ENCODE measurements around the gene REL.
"Not testable (repeated sequence)": the region's sequence is repeated elsewhere in the genome, so short reads cannot be mapped to it uniquely, and the experiment has no call there.

The REL gene

DNA sequence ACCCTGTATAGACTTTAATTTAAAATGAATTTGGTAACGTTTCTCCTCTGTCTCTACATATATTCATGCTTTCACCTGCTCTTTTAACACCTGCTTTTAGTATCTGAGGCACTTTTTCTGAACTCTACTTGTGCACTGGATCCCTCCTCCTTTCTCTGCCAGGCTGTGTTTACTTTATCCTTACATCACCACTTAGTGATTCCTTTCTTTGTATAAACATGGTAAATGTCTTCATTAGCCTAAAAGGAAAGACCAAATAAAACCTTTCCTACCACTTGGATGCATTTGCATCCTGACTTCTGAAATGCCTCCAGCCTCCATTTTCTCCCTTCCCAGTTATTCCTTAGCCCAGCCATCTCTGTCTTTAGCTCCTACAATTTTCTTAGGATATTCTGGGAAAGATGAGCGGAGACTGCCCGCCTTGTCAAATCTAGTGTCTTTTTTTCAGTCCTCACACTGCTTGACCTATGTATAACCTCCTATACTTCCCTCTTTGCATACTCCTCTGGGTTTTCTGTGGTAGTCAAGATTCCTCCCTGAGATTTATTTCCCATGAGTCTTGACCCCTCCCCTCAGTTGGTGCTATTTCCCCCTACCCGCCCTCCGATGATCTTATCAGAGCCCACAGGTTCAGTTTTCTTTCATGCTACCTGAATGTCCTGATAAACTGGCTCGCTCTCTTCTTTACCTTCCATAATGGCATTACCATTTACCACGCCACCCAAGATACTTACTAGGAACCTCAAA is 44.8 kb downstream of the REL start:
- Histone ChIP-seq H3K4me1 (ENCODE audit: control insufficient read depth, insufficient read depth, low read length, poor library complexity, severe bottlenecking) (no peaks in the 10 kb centered on the region), H3K27ac (ENCODE audit: low read depth, low read length, severe bottlenecking) (no peak overlapping the region), H3K9me3 (ENCODE audit: control insufficient read depth, low read length) (peaks cover 3% of the 10 kb centered on the region), H3K4me3 (ENCODE audit: extremely low read depth, insufficient read depth, low read length, poor library complexity, severe bottlenecking) (no peak overlapping the region), H3K36me3 (ENCODE audit: control insufficient read depth, insufficient read depth, low read length) (peaks cover 14% of the 10 kb centered on the region)
- 70 to 81% methylated on average over 5 to 7 of the region's 7 CpGs for WGBS, 2 experiments (ENCODE audit: insufficient coverage in 2 of 2)

DNA sequence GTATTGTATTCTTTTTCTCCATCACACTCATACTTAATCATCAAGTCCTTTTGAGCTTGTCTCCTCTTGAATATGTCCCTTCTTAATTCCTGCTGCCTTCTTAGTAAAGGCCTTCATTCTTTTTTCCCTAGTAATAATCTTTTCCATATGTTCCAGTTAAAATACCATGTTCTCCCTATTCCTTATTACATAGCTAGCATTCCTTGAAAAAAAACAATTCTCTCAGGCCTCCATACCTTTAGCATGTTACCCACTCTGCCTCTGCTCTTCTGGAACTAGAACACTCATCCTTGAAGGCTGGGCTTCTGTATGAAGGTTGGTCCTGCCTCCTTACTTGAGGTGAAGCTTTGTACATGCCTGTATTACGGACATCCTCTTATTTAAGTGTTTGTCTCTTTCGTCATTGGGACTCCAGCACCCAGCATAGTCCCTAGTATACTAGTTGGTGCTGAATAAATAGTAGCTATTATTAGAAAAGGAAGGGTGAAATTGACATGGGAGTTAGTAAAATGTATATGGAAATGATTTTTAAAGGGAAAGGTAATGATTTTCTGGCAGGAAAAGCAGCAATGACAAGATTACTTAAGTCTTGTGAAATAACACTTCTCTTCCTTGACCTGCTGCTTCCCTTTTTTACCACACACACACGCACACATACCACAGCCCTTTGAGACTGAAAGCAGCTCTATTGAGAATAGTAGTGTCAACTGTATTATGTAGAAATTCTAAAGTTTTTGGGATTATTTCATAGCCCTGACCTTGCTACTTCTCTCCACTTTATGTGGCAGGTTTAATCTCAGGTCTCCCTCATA is 45.6 kb downstream of the REL start:
- 100% methylated on average over 1 of the region's 3 CpGs for WGBS, 2 experiments (ENCODE audit: insufficient coverage in 2 of 2)
- no peak overlapping the region for H3K27ac ChIP-seq (ENCODE audit: low read depth, low read length, severe bottlenecking)

DNA sequence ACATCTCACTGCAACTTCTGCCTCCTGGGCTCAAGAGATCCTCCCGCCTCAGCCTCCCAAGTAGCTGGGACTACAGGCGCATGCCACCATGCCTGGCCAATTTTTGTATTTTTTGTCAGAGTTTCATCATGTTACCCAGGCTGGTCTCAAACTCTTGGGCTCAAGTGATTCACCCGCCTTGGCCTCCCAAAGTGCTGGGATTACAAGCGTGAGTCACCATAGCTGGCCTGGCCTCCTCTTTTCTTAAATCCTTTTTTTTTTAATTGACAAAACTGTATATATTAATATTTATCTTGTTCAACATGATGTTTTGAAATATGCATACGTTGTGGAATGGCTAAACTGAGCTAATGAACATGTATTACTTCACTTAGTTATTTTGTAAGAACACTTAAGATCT is 50.7 kb downstream of the REL start:
- H3K9me3 ChIP-seq (ENCODE audit: control insufficient read depth, low read length); H3K36me3 ChIP-seq (ENCODE audit: control insufficient read depth, insufficient read depth, low read length); H3K4me3 ChIP-seq (ENCODE audit: extremely low read depth, insufficient read depth, low read length, poor library complexity, severe bottlenecking); H3K27ac ChIP-seq (ENCODE audit: low read depth, low read length, severe bottlenecking); H3K4me1 ChIP-seq (ENCODE audit: control insufficient read depth, insufficient read depth, low read length, poor library complexity, severe bottlenecking): not testable (repeated sequence)
- WGBS, 2 experiments (ENCODE audit: insufficient coverage in 2 of 2) = 79 to 85% methylated on average over 3 to 4 of the region's 5 CpGs

More for the DNA sequence above, 45.6 kb downstream of the REL start:
- no peaks in the 10 kb centered on the region for H3K4me1 ChIP-seq (ENCODE audit: control insufficient read depth, insufficient read depth, low read length, poor library complexity, severe bottlenecking)
- peaks cover 11% of the 10 kb centered on the region for H3K36me3 ChIP-seq (ENCODE audit: control insufficient read depth, insufficient read depth, low read length)
- no peak overlapping the region for H3K4me3 ChIP-seq (ENCODE audit: extremely low read depth, insufficient read depth, low read length, poor library complexity, severe bottlenecking)
- H3K9me3 ChIP-seq (ENCODE audit: control insufficient read depth, low read length) = peaks cover 3% of the 10 kb centered on the region

DNA sequence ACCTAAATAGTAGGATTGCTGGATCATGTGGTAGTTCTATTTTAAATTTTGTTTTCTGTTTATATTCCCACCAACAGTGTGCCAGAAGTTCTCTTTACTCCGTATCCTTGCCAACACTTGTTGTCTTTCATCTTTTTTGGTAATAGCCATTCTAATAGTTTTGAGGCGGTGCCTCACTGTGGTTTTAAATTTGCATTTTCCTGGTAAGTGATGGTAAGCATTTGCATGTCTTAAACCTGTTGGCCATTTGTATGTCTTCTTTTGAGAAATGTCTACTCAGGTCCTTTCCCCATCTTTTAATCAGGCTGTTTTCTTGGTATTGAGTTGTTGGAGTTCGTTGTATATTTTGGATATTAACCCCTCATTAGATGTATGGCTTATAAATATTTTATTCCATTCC is 51.6 kb downstream of the REL start:
- Histone ChIP-seq H3K9me3 (ENCODE audit: control insufficient read depth, low read length) (peaks cover under 1% of the 10 kb centered on the region), H3K4me1 (ENCODE audit: control insufficient read depth, insufficient read depth, low read length, poor library complexity, severe bottlenecking) (no peaks in the 10 kb centered on the region), H3K27ac (ENCODE audit: low read depth, low read length, severe bottlenecking) (no peak overlapping the region), H3K4me3 (ENCODE audit: extremely low read depth, insufficient read depth, low read length, poor library complexity, severe bottlenecking) (no peak overlapping the region), H3K36me3 (ENCODE audit: control insufficient read depth, insufficient read depth, low read length) (no peaks in the 10 kb centered on the region)
- WGBS, 2 experiments (ENCODE audit: insufficient coverage in 2 of 2) = no CpG with 5 or more reads among the region's 3 CpGs

DNA sequence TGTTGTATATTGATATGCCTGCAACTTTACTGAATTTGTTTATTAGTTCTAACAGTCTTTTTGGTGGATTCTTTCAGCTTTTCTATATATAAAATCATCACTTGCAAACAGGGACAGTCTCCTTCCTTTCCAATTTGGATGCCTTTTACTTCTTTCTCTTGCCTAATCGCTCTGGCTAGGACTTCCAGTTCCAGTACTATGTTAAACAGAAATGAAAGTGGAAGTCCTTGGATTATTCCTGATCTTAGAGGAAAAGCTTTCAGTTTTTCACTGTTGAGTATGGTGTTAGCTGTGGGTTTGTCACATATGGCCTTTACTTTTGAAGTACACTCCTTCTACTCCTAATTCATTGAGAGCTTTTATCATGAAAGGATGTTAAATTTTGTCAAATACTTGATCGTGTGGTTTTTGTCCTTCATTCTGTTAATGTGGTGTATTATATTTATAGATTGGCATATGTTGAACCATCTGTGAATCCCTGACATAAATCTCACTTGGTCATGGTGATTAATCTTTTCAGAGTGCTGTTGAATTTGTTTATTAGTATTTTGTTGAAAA is 52.9 kb downstream of the REL start:
- no CpG with 5 or more reads among the region's 2 CpGs for WGBS, 2 experiments (ENCODE audit: insufficient coverage in 2 of 2)
- Histone ChIP-seq H3K27ac (ENCODE audit: low read depth, low read length, severe bottlenecking) (no peak overlapping the region), H3K36me3 (ENCODE audit: control insufficient read depth, insufficient read depth, low read length) (no peaks in the 10 kb centered on the region), H3K4me1 (ENCODE audit: control insufficient read depth, insufficient read depth, low read length, poor library complexity, severe bottlenecking) (no peaks in the 10 kb centered on the region), H3K4me3 (ENCODE audit: extremely low read depth, insufficient read depth, low read length, poor library complexity, severe bottlenecking) (no peak overlapping the region), H3K9me3 (ENCODE audit: control insufficient read depth, low read length) (no peaks in the 10 kb centered on the region)

DNA sequence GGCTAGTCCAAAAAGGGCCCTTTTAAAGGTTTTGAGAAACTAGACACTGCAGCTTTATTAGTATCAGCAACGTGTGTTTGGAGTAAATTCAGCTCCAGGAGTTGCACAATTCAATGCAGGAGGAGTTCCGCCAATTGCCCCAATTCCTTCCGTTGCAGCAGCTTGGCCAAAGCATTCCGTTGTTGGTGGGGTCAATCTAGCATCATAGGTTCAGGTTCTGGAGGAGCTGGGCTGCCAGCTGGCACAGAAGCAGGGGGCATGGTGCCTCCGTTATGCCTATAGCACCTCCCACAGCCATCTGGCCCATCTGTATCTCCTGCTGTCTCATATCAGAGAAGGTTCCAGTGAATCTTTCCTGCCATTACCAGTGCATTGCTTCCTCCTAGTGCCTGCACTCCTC is 55.4 kb downstream of the REL start:
- 92 to 100% methylated on average over 4 to 5 of the region's 5 CpGs for WGBS, 2 experiments (ENCODE audit: insufficient coverage in 2 of 2)
- H3K36me3 ChIP-seq (ENCODE audit: control insufficient read depth, insufficient read depth, low read length) = no peaks in the 10 kb centered on the region
- H3K4me3 ChIP-seq (ENCODE audit: extremely low read depth, insufficient read depth, low read length, poor library complexity, severe bottlenecking) = no peak overlapping the region
- no peak overlapping the region for H3K27ac ChIP-seq (ENCODE audit: low read depth, low read length, severe bottlenecking)
- H3K4me1 ChIP-seq (ENCODE audit: control insufficient read depth, insufficient read depth, low read length, poor library complexity, severe bottlenecking) = no peaks in the 10 kb centered on the region
- no peaks in the 10 kb centered on the region for H3K9me3 ChIP-seq (ENCODE audit: control insufficient read depth, low read length)

DNA sequence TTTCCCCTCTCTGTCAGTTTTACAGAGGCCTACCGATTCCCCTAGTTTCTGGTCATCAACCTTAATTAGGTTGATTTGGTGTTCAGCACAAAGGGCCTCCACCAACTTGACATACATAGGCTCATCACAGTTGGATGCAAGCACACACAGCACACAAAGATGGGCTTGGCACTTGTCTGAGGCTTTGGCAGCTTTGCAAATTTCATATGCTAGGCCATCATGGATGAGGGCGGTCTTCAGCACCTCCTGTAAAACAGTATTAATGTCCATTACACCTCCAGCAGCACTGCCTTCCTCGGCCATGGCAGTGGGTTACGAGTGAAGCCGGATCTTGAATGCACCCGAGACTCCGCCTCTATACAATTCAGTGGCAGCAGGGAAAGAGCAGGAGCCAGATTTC is 56.9 kb downstream of the REL start:
- Histone ChIP-seq H3K4me1 (ENCODE audit: control insufficient read depth, insufficient read depth, low read length, poor library complexity, severe bottlenecking) (no peaks in the 10 kb centered on the region), H3K27ac (ENCODE audit: low read depth, low read length, severe bottlenecking) (no peak overlapping the region), H3K9me3 (ENCODE audit: control insufficient read depth, low read length) (no peaks in the 10 kb centered on the region), H3K36me3 (ENCODE audit: control insufficient read depth, insufficient read depth, low read length) (no peaks in the 10 kb centered on the region), H3K4me3 (ENCODE audit: extremely low read depth, insufficient read depth, low read length, poor library complexity, severe bottlenecking) (no peak overlapping the region)
- 92 to 95% methylated on average over 7 of the region's 7 CpGs for WGBS, 2 experiments (ENCODE audit: insufficient coverage in 2 of 2)

DNA sequence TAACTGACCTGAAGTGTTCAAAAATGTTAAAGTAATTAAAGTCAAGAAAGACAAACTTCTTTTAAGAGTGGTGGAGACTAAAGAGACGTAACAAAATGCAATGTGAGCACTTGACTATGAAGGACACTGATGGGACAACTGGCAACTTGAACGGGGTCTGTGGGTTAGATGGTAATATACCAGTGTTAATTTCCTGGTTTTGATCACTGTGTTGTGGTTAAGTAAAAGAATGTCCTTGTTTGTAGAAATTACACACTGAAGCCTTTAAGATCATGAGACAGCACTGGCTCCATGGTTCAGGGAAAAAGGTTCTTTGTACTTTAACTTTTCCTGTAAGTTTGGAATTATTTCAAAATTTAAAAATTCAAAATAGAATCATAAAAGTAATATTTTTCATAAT is 58.2 kb downstream of the REL start:
- no peak overlapping the region for H3K27ac ChIP-seq (ENCODE audit: low read depth, low read length, severe bottlenecking)
- H3K4me3 ChIP-seq (ENCODE audit: extremely low read depth, insufficient read depth, low read length, poor library complexity, severe bottlenecking) = no peak overlapping the region
- 90 to 100% methylated on average over 1 to 2 of the region's 2 CpGs for WGBS, 2 experiments (ENCODE audit: insufficient coverage in 2 of 2)
- H3K36me3 ChIP-seq (ENCODE audit: control insufficient read depth, insufficient read depth, low read length) = no peaks in the 10 kb centered on the region
- H3K4me1 ChIP-seq (ENCODE audit: control insufficient read depth, insufficient read depth, low read length, poor library complexity, severe bottlenecking) = no peaks in the 10 kb centered on the region
- no peaks in the 10 kb centered on the region for H3K9me3 ChIP-seq (ENCODE audit: control insufficient read depth, low read length)

DNA sequence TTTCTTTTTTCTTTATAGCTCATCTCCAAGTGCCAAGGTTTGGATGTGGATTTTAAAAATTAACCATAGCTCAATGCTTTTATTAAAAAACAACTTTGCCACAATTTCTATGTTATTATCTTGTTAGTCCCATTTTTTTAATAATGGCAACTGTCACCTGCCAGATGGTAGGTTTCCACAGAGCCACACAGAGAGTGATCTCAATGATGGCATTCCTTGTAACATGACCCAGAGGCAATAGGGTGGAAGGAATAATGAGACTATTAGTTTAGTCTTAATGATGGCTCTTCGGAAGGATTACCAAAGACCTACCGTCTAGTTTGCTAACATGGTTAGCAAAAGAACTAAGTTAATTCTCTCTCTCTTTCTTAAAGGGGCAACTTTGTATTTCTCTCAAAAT is 64.0 kb downstream of the REL start:
- Histone ChIP-seq H3K9me3 (ENCODE audit: control insufficient read depth, low read length) (no peaks in the 10 kb centered on the region), H3K36me3 (ENCODE audit: control insufficient read depth, insufficient read depth, low read length) (no peaks in the 10 kb centered on the region), H3K27ac (ENCODE audit: low read depth, low read length, severe bottlenecking) (no peak overlapping the region), H3K4me3 (ENCODE audit: extremely low read depth, insufficient read depth, low read length, poor library complexity, severe bottlenecking) (no peak overlapping the region), H3K4me1 (ENCODE audit: control insufficient read depth, insufficient read depth, low read length, poor library complexity, severe bottlenecking) (no peaks in the 10 kb centered on the region)
- WGBS, 2 experiments (ENCODE audit: insufficient coverage in 2 of 2) = no CpG with 5 or more reads among the region's 2 CpGs

DNA sequence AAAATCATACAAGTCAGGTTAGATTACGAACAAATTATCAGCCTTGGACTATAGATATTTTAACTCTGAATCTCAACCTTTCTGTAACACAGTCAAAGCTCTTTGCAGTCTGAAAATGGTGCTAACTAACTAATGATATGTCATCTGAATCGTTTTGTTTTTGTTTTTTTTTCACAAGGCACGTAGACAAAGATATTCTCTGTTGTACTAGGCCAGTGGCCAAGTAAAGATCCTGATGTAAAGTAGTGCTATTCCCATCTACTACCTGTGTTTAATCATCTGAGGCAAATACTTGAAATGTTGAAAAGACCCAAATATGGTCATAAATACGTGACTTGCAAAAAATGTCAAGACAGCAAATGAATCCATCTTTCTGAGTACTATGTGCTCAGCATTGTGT is 65.7 kb downstream of the REL start:
- Histone ChIP-seq H3K4me3 (ENCODE audit: extremely low read depth, insufficient read depth, low read length, poor library complexity, severe bottlenecking) (no peak overlapping the region), H3K4me1 (ENCODE audit: control insufficient read depth, insufficient read depth, low read length, poor library complexity, severe bottlenecking) (no peaks in the 10 kb centered on the region), H3K9me3 (ENCODE audit: control insufficient read depth, low read length) (no peaks in the 10 kb centered on the region), H3K27ac (ENCODE audit: low read depth, low read length, severe bottlenecking) (no peak overlapping the region), H3K36me3 (ENCODE audit: control insufficient read depth, insufficient read depth, low read length) (no peaks in the 10 kb centered on the region)
- WGBS, 2 experiments (ENCODE audit: insufficient coverage in 2 of 2) = 86 to 100% methylated on average over 2 to 4 of the region's 4 CpGs

DNA sequence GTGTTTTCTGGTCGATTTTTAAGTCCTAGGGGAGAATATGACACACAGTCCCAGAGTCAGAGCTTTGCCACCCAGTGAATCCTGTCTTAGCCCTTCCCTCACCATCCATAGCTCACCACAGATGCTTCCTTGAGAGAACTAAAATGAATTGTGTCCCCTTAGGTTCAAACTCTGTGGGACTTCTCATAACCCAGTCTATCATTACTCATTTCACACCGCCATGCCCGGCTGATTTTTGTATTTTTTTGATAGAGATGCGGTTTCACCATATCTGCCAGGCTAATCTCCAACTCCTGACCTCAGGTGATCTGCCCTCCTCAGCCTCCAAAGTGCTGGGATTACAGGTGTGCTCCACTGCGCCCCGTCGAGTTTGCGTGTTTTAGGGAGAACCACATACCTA is 66.8 kb downstream of the REL start:
- Histone ChIP-seq H3K4me1 (ENCODE audit: control insufficient read depth, insufficient read depth, low read length, poor library complexity, severe bottlenecking) (no peaks in the 10 kb centered on the region), H3K4me3 (ENCODE audit: extremely low read depth, insufficient read depth, low read length, poor library complexity, severe bottlenecking) (no peak overlapping the region), H3K9me3 (ENCODE audit: control insufficient read depth, low read length) (no peaks in the 10 kb centered on the region), H3K36me3 (ENCODE audit: control insufficient read depth, insufficient read depth, low read length) (no peaks in the 10 kb centered on the region), H3K27ac (ENCODE audit: low read depth, low read length, severe bottlenecking) (no peak overlapping the region)
- 94% methylated on average over 2 to 4 of the region's 8 CpGs for WGBS, 2 experiments (ENCODE audit: insufficient coverage in 2 of 2)
